Endodermal cell (in vitro differentiated cells): ENCODE data around the gene PLPPR5. TPM values are rescaled to one million over a fixed set of nuclear protein-coding genes. Genes with fewer than 3 reads are reported as not detected.

ENCODE experiments used
- DNase-seq: peaks from one replicate; pipeline ENCODE4 v3.0.0-alpha.2; 2017
- H3K27ac ChIP-seq: 2 replicates; pipeline ENCODE4 v1.5.1; 2013; ENCODE audit warnings: mild to moderate bottlenecking, low read depth, low read length, moderate library complexity
- H3K27me3 ChIP-seq: 2 replicates; pipeline ENCODE4 v1.6.1; 2013; ENCODE audit warnings: mild to moderate bottlenecking, low read length, moderate library complexity; ENCODE audit not compliant: insufficient read depth, control insufficient read depth, poor library complexity, severe bottlenecking
- H3K36me3 ChIP-seq: 2 replicates; pipeline ENCODE4 v1.7.0; 2013; ENCODE audit warnings: mild to moderate bottlenecking, low read length, moderate library complexity; ENCODE audit not compliant: control insufficient read depth, insufficient read depth
- H3K4me1 ChIP-seq: one replicate; pipeline ENCODE4 v1.7.0; 2013; ENCODE audit warnings: low read length; ENCODE audit not compliant: control insufficient read depth, insufficient read depth
- H3K4me3 ChIP-seq: 2 replicates; pipeline ENCODE4 v1.5.1; 2013; ENCODE audit warnings: mild to moderate bottlenecking, low read length, moderate library complexity
- H3K9ac ChIP-seq: 2 replicates; pipeline ENCODE4 v1.6.1; 2013; ENCODE audit warnings: mild to moderate bottlenecking, low read length, moderate library complexity; ENCODE audit not compliant: poor library complexity, severe bottlenecking; ENCODE audit errors: extremely low read depth
- H3K9me3 ChIP-seq: 2 replicates; pipeline ENCODE4 v1.6.1; 2013; ENCODE audit warnings: mild to moderate bottlenecking, low read length, moderate library complexity; ENCODE audit not compliant: control insufficient read depth
- H3K27ac Mint-ChIP-seq: 2 replicates; pipeline ENCODE4 v1.8.0; 2020; ENCODE audit warnings: mixed read lengths
- H3K27me3 Mint-ChIP-seq: 2 replicates; pipeline ENCODE4 v1.8.0; 2021; ENCODE audit warnings: mild to moderate bottlenecking, mixed read lengths; ENCODE audit not compliant: insufficient read depth
- H3K36me3 Mint-ChIP-seq: 2 replicates; pipeline ENCODE4 v1.8.0; 2020; ENCODE audit warnings: low read depth, mixed read lengths
- H3K4me1 Mint-ChIP-seq: 2 replicates; pipeline ENCODE4 v1.8.0; 2020; ENCODE audit warnings: mixed read lengths
- H3K4me3 Mint-ChIP-seq: 2 replicates; pipeline ENCODE4 v1.8.0; 2020; ENCODE audit warnings: mild to moderate bottlenecking, moderate library complexity, mixed read lengths
- H3K9me3 Mint-ChIP-seq: 2 replicates; pipeline ENCODE4 v1.8.0; 2020; ENCODE audit warnings: mild to moderate bottlenecking, mixed read lengths
- whole genome bisulfite sequencing, 2 experiments: methylation state at CpG; one replicate each; pipeline versions ENCODE4 v1.1.5 to v1.1.7; 2013; ENCODE audit warnings: missing lambda C conversion rate in 2 of 2, mixed read lengths in 1 of 2; ENCODE audit not compliant: insufficient coverage in 1 of 2, insufficient read length in 1 of 2; 5-methylcytosine and 5-hydroxymethylcytosine counted together
- total RNA-seq, 2 donors: library from RNA; stranded (reverse); fragmentation: NEBNext Ultra II Directional in 1 of 2; extraction: Animal tissue kit (Norgen Biotek cat#: 25700) in 1 of 2; gene quantifications; 2 replicates in 1 of 2; 3 replicates in 1 of 2; pipeline ENCODE4 v1.2.1, GENCODE V29; 2021
- TF ChIP-seq, protein P1 (sequence below): fragments of 200-600 bp; sonication (generic); conservative IDR thresholded peaks from 2 replicates; pipeline ENCODE4 v1.5.0; 2021; ENCODE audit warnings: antibody characterized with exemption, mild to moderate bottlenecking

Gene PLPPR5
- total RNA-seq, 2 donors from 2014 or later: 0.18 to 0.31 TPM

DNA sequence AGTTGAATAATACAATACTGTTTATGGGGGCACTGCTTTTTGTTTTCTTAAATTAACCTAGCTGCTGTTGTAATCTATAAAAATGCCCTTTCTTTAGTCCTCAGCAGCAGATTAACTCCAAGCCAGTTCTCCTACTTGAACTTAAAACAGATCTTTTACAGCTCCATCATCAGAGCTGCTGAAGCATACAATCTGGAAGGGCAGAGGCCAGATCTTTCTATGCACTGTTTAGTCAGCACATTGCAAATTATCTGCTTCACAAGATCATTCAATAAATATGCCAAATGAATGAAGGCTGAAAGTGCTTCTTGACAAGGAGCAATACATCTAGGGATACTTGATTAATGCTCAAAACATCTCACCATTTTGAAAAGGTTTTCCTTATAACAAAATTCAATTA lies 115.8 kb downstream of the PLPPR5 start:
- no peaks in the 10 kb centered on the region for H3K4me1 Mint-ChIP-seq
- H3K36me3 Mint-ChIP-seq: no peaks in the 10 kb centered on the region
- H3K27me3 Mint-ChIP-seq: no peaks in the 10 kb centered on the region

DNA sequence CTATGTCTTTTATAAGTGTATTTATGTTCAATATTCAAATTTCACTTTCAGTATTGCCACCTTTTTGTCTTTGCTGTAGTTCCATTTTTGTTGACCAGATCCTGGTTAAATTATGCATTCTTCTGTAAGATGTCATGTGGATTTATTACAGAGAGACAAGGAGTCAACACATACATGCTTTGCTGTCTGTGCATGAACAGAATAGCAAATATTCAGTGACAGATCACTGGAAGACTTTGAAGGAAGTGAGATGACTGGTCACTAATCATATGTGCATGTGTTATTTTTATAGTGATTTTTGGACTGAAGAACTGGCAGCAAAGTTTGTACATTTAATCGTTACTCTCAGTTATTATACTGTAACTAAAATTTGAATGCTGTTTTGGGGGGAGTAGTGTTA lies 117.2 kb downstream of the PLPPR5 start:
- no peak overlapping the region for H3K27ac Mint-ChIP-seq
- no peaks in the 10 kb centered on the region for H3K27me3 Mint-ChIP-seq
- no peaks in the 10 kb centered on the region for H3K9me3 ChIP-seq
- H3K4me3 ChIP-seq: no peak overlapping the region
- H3K27ac ChIP-seq: no peak overlapping the region
- H3K36me3 Mint-ChIP-seq: no peaks in the 10 kb centered on the region
- H3K27me3 ChIP-seq: no peaks in the 10 kb centered on the region
- no peaks in the 10 kb centered on the region for H3K4me1 Mint-ChIP-seq
- 100% methylated on average over 1 of the region's 1 CpG; no CpG with 5 or more reads in 1 of the 2 experiments for WGBS, 2 experiments
- no peak for DNase-seq
- no peaks in the 10 kb centered on the region for H3K9me3 Mint-ChIP-seq
- no peaks in the 10 kb centered on the region for H3K36me3 ChIP-seq
- H3K4me1 ChIP-seq: no peaks in the 10 kb centered on the region
- no peak overlapping the region for H3K9ac ChIP-seq
- H3K4me3 Mint-ChIP-seq: no peak overlapping the region
- TF ChIP-seq, protein P1, sequence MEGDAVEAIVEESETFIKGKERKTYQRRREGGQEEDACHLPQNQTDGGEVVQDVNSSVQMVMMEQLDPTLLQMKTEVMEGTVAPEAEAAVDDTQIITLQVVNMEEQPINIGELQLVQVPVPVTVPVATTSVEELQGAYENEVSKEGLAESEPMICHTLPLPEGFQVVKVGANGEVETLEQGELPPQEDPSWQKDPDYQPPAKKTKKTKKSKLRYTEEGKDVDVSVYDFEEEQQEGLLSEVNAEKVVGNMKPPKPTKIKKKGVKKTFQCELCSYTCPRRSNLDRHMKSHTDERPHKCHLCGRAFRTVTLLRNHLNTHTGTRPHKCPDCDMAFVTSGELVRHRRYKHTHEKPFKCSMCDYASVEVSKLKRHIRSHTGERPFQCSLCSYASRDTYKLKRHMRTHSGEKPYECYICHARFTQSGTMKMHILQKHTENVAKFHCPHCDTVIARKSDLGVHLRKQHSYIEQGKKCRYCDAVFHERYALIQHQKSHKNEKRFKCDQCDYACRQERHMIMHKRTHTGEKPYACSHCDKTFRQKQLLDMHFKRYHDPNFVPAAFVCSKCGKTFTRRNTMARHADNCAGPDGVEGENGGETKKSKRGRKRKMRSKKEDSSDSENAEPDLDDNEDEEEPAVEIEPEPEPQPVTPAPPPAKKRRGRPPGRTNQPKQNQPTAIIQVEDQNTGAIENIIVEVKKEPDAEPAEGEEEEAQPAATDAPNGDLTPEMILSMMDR: no peak

More for the DNA sequence above, 115.8 kb downstream of the PLPPR5 start:
- Mint-ChIP-seq H3K9me3 (no peaks in the 10 kb centered on the region), H3K27ac (no peak overlapping the region), H3K4me3 (no peak overlapping the region)
- H3K9me3 ChIP-seq: no peaks in the 10 kb centered on the region
- H3K4me3 ChIP-seq: no peak overlapping the region
- TF ChIP-seq, protein P1: no peak
- no peaks in the 10 kb centered on the region for H3K27me3 ChIP-seq
- no peak overlapping the region for H3K27ac ChIP-seq
- no peak overlapping the region for H3K9ac ChIP-seq
- DNase-seq: no peak
- H3K4me1 ChIP-seq: no peaks in the 10 kb centered on the region
- no peaks in the 10 kb centered on the region for H3K36me3 ChIP-seq

DNA sequence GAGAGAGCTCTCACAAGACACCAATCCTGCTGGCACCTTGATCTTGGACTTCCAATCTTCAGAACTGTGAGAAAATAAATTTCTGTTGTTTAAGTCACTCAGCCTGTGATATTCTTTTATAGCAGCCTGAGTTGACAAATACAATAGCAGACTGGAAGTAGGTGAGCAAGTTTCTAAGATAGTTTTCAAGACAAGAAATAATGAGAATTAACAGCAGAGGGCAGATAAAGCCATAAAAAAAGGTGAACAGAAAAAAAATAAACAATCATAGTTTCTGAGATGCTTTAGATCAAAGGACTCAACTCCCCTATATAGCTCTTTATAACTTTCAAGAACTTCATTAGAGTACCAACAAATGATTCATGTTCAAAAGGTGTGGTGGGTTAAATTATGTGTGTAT lies 119.8 kb downstream of the PLPPR5 start:
- peaks cover 16% of the 10 kb centered on the region for H3K9me3 Mint-ChIP-seq
- no peak overlapping the region for H3K4me3 ChIP-seq
- H3K36me3 Mint-ChIP-seq: no peaks in the 10 kb centered on the region
- DNase-seq: no peak
- TF ChIP-seq, protein P1: no peak
- no peaks in the 10 kb centered on the region for H3K4me1 ChIP-seq
- no peaks in the 10 kb centered on the region for H3K27me3 ChIP-seq
- peaks cover 11% of the 10 kb centered on the region for H3K9me3 ChIP-seq
- no peak overlapping the region for H3K9ac ChIP-seq
- no peaks in the 10 kb centered on the region for H3K4me1 Mint-ChIP-seq
- H3K27ac Mint-ChIP-seq: no peak overlapping the region
- no peak overlapping the region for H3K4me3 Mint-ChIP-seq
- H3K36me3 ChIP-seq: no peaks in the 10 kb centered on the region
- no peak overlapping the region for H3K27ac ChIP-seq
- no peaks in the 10 kb centered on the region for H3K27me3 Mint-ChIP-seq
